PC-9 (cell line): Measurements from ENCODE around the gene HMGN1. TPM values are rescaled to one million over a fixed set of nuclear protein-coding genes. Genes with fewer than 3 reads are reported as not detected.
"Not testable (repeated sequence)": the region's sequence is repeated elsewhere in the genome, so short reads cannot be mapped to it uniquely, and the experiment has no call there.

Source experiments
- BruUV-seq: library from RNA; stranded (reverse); fragments of 400-500 nt; replicated peaks from 2 replicates; lab custom pipeline; 2021; lab: Mats Ljungman, UMichigan
- CTCF ChIA-PET: fragments of 300-600 bp; sonication (Branson Sonifier 250); formaldehyde crosslinking; loops from one replicate; lab custom pipeline; 2022; ENCODE audit warnings: antibody characterized with exemption; lab: Charles Lee
- POLR2A ChIA-PET: fragments of 300-600 bp; sonication (Branson Sonifier 250); formaldehyde crosslinking; loops from one replicate; lab custom pipeline; 2022; ENCODE audit warnings: antibody characterized with exemption; ENCODE audit not compliant: unreplicated experiment; lab: Charles Lee
- DNase-seq, 2 experiments: peaks; one replicate each; pipeline versions ENCODE4 v3.0.0 to v3.0.0-alpha.2; 2015 to 2022; ENCODE audit warnings: mixed read lengths in 1 of 2
- H2AFZ ChIP-seq: fragments of 200-600 bp; sonication (generic); 2 replicates; pipeline ENCODE4 v1.8.1; 2017; ENCODE audit warnings: antibody characterized with exemption
- H3F3A ChIP-seq: fragments of 200-600 bp; sonication (generic); 2 replicates; pipeline ENCODE4 v1.8.1; 2017; ENCODE audit warnings: antibody characterized with exemption, mild to moderate bottlenecking, low read depth; ENCODE audit not compliant: insufficient read depth
- H3K27ac ChIP-seq: fragments of 200-600 bp; sonication (generic); 2 replicates; pipeline ENCODE4 v1.6.1; 2016; ENCODE audit warnings: mixed run types
- H3K27me3 ChIP-seq: fragments of 200-600 bp; sonication (generic); 2 replicates; pipeline ENCODE4 v1.6.1; 2016; ENCODE audit warnings: low read depth, mixed run types; ENCODE audit not compliant: insufficient read depth
- H3K36me3 ChIP-seq: fragments of 200-600 bp; sonication (generic); 2 replicates; pipeline ENCODE4 v1.6.1; 2016; ENCODE audit warnings: low read depth, mixed run types
- H3K4me1 ChIP-seq: fragments of 200-600 bp; sonication (generic); replicated peaks from 2 replicates; pipeline ENCODE4 v1.6.1; 2016; ENCODE audit warnings: mixed run types; ENCODE audit not compliant: insufficient read depth
- H3K4me2 ChIP-seq: fragments of 200-600 bp; sonication (generic); 2 replicates; pipeline ENCODE4 v1.6.1; 2017; ENCODE audit warnings: mixed run types
- H3K4me3 ChIP-seq: fragments of 200-600 bp; sonication (generic); 2 replicates; pipeline ENCODE4 v1.6.1; 2016; ENCODE audit warnings: mixed run types
- H3K79me2 ChIP-seq: fragments of 200-600 bp; sonication (generic); 2 replicates; pipeline ENCODE4 v1.6.1; 2017; ENCODE audit warnings: low read depth, mixed run types
- H3K9me2 ChIP-seq: fragments of 200-600 bp; sonication (generic); 2 replicates; pipeline ENCODE4 v1.8.1; 2017; ENCODE audit warnings: mild to moderate bottlenecking; ENCODE audit not compliant: insufficient read depth
- H3K9me3 ChIP-seq: fragments of 200-600 bp; sonication (generic); 2 replicates; pipeline ENCODE4 v1.8.1; 2016; ENCODE audit warnings: low read depth; ENCODE audit not compliant: insufficient read depth
- H4K20me1 ChIP-seq: fragments of 200-600 bp; sonication (generic); 2 replicates; pipeline ENCODE4 v1.8.1; 2017; ENCODE audit not compliant: insufficient read depth
- CTCF ChIP-seq: fragments of 200-600 bp; sonication (generic); conservative IDR thresholded peaks from 2 replicates; pipeline ENCODE4 v1.6.1; 2017; ENCODE audit warnings: mixed run types, antibody characterized with exemption, mild to moderate bottlenecking, moderate library complexity
- EZH2 ChIP-seq: fragments of 200-600 bp; sonication (generic); IDR thresholded peaks from 2 replicates; pipeline ENCODE4 v1.8.0; 2017; ENCODE audit warnings: antibody characterized with exemption, low read depth
- intact Hi-C: fragments of 100-400 bp; cut with micrococcal nuclease; formaldehyde crosslinking; loops from one replicate; pipeline ENCODE4 v1.10.0; 2022; ENCODE audit not compliant: unreplicated experiment
- total RNA-seq: library from RNA; stranded (reverse); gene quantifications from 2 replicates; pipeline ENCODE4 v1.2.3, GENCODE V29; 2021

The HMGN1 gene
- total RNA-seq, 1 experiment from 2014 or later: 369 TPM

DNA sequence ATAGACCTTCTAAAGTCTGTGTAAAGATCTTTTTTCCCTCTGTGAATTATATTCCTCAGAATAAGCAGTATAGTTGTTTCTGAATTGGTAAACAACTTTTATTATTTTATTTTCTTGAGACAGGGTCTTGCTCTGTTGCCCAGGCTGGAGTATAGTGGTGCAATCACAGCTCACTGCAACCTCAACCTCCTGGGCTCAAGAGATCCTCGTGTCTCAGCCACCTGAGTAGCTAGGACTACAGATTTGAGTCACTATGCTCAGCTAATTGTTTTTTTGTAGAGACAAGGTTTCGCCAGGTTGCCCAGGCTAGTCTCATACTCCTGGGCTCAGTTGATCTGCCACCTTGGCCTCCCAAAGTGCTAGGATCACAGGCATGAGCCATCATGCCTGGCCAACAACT is 26.6 kb upstream of the HMGN1 start:
- TF ChIP-seq CTCF: no peak
- no peak for TF ChIP-seq EZH2
- no peaks in the 10 kb centered on the region for H3K9me2 ChIP-seq
- H3K36me3 ChIP-seq: no peaks in the 10 kb centered on the region
- peaks cover 15% of the 10 kb centered on the region for H3K4me1 ChIP-seq
- DNase-seq: no peak
- BruUV-seq: no TSS peak
- H3K9me3 ChIP-seq: no peaks in the 10 kb centered on the region
- H4K20me1 ChIP-seq: no peaks in the 10 kb centered on the region
- H3K4me2 ChIP-seq: no peak overlapping the region
- H3F3A ChIP-seq: peaks cover 1% of the 10 kb centered on the region; the same call in 1 of the 2 replicates
- CTCF ChIA-PET: no interaction called here
- no peak overlapping the region for H2AFZ ChIP-seq
- no peak overlapping the region for H3K4me3 ChIP-seq
- H3K27me3 ChIP-seq: no peaks in the 10 kb centered on the region
- no peaks in the 10 kb centered on the region for H3K79me2 ChIP-seq
- intact Hi-C loops: no loop called here
- POLR2A ChIA-PET: interaction anchor here (0.7 kb wide), 1 partner anchor 10 kb away, joined by 3 read pairs; no protein-coding TSS in a partner anchor
- no peak overlapping the region for H3K27ac ChIP-seq

- Histone ChIP-seq H3K27ac (no peak overlapping the region), H4K20me1 (no peaks in the 10 kb centered on the region), H3K4me2 (no peak overlapping the region), H2AFZ (no peak overlapping the region), H3K9me3 (no peaks in the 10 kb centered on the region), H3F3A (peaks cover 3% of the 10 kb centered on the region; the same call in 1 of the 2 replicates), H3K27me3 (no peaks in the 10 kb centered on the region), H3K4me1 (0 out of 2 replicates have a peak, but pooled peaks cover 10% of the 10 kb centered on the region), H3K4me3 (no peak overlapping the region), H3K9me2 (no peaks in the 10 kb centered on the region), H3K79me2 (no peaks in the 10 kb centered on the region), H3K36me3 (no peaks in the 10 kb centered on the region)
- no TSS peak for BruUV-seq
- DNase-seq: no peak
- TF ChIP-seq EZH2: no peak
- no peak for TF ChIP-seq CTCF
- POLR2A ChIA-PET: no interaction called here
- CTCF ChIA-PET: no interaction called here
- intact Hi-C loops: no loop called here
Measured at GRCh38 chr21:39374046-39374445, 25.2 kb upstream of the HMGN1 start.

DNA sequence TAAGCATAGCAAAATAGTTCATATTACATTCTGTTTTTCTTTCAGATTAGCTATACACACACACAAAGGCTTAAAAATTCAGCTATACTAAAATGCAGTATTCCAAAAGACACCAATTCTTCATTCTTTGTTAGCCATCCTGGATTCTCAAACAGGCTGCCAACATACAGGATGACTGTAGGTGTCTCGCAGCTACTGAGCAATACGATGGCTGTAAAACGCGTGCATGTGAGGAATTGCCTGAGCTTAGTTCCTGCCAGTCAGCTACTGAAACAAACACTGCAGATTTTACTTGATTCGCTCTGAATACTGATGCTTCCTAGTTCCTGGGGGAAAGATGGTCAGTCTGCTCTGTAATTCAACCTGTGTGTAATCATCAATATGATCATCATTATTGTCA is 24.7 kb upstream of the HMGN1 start:
- H3K9me3 ChIP-seq: no peaks in the 10 kb centered on the region
- no peak overlapping the region for H3K4me3 ChIP-seq
- DNase-seq: no peak
- H3K9me2 ChIP-seq: no peaks in the 10 kb centered on the region
- no peaks in the 10 kb centered on the region for H3K36me3 ChIP-seq
- H4K20me1 ChIP-seq: no peaks in the 10 kb centered on the region
- no peak for TF ChIP-seq EZH2
- no peak for TF ChIP-seq CTCF
- BruUV-seq: no TSS peak
- no peaks in the 10 kb centered on the region for H3K79me2 ChIP-seq
- ChIA-PET CTCF (no interaction called here), POLR2A (interaction anchor here (0.6 kb wide), 1 partner anchor 10 kb away, joined by 3 read pairs; no protein-coding TSS in a partner anchor)
- intact Hi-C loops: no loop called here
- no peak overlapping the region for H3K27ac ChIP-seq
- 0 out of 2 replicates have a peak, but pooled peaks cover 10% of the 10 kb centered on the region for H3K4me1 ChIP-seq
- no peak overlapping the region for H3K4me2 ChIP-seq
- H2AFZ ChIP-seq: no peak overlapping the region
- peaks cover 3% of the 10 kb centered on the region; the same call in 1 of the 2 replicates for H3F3A ChIP-seq
- no peaks in the 10 kb centered on the region for H3K27me3 ChIP-seq

DNA sequence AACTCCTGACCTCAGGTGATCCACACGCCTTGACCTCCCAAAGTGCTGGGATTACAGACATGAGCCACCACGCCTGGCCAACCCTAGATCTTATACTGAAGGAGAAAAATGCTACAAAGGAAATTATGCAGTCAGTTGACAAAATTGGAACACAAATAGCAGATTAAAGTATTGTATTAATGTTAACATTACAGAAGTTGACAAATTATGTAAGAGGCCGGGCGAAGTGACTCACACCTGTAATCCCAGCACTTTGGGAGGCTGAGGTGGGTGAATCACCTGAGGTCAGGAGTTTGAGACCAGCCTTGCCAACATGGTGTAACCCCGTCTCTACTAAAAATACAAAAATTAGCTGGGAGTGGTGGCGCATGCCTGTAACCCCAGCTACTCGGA is 21.0 kb upstream of the HMGN1 start:
- CTCF ChIA-PET: interaction anchor here (0.7 kb wide), 1 partner anchor 884 kb away, joined by 3 read pairs; no protein-coding TSS in a partner anchor

More for the DNA sequence above, 21.0 kb upstream of the HMGN1 start:
- BruUV-seq, H3K4me3 ChIP-seq, H3K9me2 ChIP-seq, POLR2A ChIA-PET, H3K27ac ChIP-seq, intact Hi-C loops, DNase-seq, H4K20me1 ChIP-seq, H3K9me3 ChIP-seq, H3K4me1 ChIP-seq, H3K36me3 ChIP-seq, H3K79me2 ChIP-seq, H3F3A ChIP-seq, H2AFZ ChIP-seq, H3K4me2 ChIP-seq, H3K27me3 ChIP-seq: not testable (repeated sequence)
